ENCODE results near the gene SRD5A1.

SRD5A1 gene

DNA sequence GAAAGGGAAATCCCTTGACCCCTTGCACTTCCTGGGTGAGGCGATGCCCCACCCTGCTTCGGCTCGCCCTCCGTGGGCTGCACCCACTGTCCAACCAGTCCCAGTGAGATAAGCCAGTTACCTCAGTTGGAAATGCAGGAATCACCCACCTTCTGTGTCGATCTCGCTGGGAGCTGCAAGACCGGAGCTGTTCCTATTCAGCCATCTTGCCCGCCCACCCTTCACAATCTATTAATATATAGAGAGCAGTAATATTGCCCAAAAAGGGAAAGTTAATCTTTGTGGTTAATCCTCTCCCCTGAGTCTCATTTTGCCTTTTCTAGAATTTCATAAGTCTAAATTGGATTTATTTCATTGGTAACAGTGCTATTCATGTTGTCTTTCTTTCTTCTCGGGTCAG is 16.4 kb downstream of the SRD5A1 start:
- TF ChIP-seq, protein P1, sequence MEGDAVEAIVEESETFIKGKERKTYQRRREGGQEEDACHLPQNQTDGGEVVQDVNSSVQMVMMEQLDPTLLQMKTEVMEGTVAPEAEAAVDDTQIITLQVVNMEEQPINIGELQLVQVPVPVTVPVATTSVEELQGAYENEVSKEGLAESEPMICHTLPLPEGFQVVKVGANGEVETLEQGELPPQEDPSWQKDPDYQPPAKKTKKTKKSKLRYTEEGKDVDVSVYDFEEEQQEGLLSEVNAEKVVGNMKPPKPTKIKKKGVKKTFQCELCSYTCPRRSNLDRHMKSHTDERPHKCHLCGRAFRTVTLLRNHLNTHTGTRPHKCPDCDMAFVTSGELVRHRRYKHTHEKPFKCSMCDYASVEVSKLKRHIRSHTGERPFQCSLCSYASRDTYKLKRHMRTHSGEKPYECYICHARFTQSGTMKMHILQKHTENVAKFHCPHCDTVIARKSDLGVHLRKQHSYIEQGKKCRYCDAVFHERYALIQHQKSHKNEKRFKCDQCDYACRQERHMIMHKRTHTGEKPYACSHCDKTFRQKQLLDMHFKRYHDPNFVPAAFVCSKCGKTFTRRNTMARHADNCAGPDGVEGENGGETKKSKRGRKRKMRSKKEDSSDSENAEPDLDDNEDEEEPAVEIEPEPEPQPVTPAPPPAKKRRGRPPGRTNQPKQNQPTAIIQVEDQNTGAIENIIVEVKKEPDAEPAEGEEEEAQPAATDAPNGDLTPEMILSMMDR (IDR thresholded peaks at IDR 0.05; ENCODE audit: borderline replicate concordance, insufficient read depth, low read depth, low read length), result no peak
- H3K4me3 ChIP-seq (ENCODE audit: low read depth, low read length), result no peak overlapping the region

DNA sequence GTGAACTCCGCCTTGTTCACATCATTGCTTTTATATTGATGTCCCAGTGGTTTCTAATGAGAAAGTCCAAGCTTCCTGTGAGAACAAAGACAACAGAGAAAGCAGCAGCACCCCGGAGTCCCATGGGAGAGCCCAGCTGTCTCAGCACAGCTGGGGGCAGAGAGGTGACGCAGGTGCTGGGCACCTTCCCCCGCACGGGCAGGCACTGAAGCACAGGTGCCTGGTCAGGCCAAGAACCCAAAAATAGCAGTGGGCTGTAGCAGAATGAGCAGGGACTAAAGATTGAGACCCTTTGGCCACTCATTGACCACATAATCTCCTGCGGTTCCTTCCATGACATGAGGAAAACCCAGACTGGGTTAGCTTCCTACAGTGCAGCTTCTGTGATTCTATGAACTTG is 18.8 kb downstream of the SRD5A1 start:
- TF ChIP-seq, protein P1 (IDR thresholded peaks at IDR 0.05; ENCODE audit: borderline replicate concordance, insufficient read depth, low read depth, low read length), result no peak
- H3K4me3 ChIP-seq (ENCODE audit: low read depth, low read length), result no peak overlapping the region

DNA sequence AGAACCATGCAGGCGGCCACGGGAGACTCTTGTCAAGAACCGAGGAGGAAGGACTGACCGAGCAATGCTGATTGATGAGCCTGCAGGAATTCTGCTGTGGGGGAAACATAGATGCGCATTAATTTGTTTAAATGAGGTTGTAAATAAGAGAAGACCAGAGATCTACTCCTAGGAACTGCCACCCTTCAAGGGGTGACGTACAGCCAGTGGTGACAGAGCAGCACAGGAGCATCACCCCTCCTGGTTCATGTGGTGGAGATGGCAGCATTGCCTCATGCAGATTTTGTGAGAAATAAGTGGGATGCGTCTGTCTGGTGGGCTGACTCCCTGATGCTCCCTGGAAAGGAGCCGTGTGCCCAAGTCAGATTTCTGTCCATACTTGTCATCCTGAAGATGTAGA is 22.2 kb downstream of the SRD5A1 start:
- no peak overlapping the region for H3K4me3 ChIP-seq (ENCODE audit: low read depth, low read length)
- TF ChIP-seq, protein P1 (IDR thresholded peaks at IDR 0.05; ENCODE audit: borderline replicate concordance, insufficient read depth, low read depth, low read length), result no peak

DNA sequence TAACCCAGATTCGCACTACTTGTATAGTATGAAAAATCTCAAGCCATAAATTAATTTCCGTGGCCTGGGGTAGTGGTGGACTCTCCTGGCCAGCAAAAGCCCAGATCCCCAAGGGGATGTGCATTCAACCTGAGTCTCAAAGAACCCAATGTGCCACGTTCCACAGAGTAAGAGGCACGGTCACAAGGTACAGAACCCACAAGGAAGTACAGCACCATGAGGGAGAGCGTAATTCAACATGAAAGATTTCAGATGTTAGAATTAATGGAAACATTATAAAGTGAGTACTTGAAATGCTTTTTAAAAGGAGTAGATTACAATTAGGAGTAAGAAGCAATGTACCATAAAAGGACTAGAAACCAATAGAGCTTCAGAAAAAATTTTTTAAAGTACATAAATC is 23.4 kb downstream of the SRD5A1 start:
- no peak overlapping the region for H3K4me3 ChIP-seq (ENCODE audit: low read depth, low read length)
- TF ChIP-seq, protein P1 (IDR thresholded peaks at IDR 0.05; ENCODE audit: borderline replicate concordance, insufficient read depth, low read depth, low read length), result no peak

DNA sequence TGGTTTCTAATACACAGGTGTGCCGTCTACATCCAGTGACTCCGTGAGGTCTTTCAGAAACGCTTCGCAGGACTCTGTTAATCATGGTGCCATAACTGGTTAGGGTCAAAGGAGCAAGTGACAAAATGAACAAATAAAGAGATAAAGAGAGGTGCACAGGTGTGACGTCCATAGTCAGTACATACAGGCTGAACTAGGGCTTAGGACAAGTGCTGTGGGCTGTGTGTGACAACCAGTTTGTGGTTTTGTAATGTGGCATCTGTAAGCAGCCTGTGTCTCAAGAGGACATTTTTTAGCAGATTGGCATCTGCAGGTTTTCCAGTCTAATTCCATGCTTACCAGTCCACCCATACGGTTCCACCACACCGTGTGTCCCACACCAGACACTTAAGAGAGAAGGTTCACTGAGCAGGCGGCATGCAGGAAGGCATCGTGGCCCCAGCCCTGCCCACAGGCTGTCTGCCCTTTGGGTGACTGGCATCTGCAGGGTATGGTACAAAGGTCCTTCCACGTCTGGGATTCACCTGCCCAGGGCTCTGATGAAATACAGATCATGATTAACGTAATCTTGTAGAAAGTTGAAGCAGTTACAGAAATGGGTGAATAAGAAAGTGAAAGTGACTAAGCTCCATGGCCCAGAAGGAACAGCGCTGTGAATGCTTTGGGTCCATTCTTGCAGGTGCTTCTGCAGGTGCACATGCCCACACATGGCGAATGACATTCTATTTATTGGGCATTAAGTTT is 26.9 kb downstream of the SRD5A1 start:
- peak overlapping the region; percentile 10 for H3K4me3 ChIP-seq (ENCODE audit: low read depth, low read length)
- TF ChIP-seq, protein P1 (IDR thresholded peaks at IDR 0.05; ENCODE audit: borderline replicate concordance, insufficient read depth, low read depth, low read length), result no peak

DNA sequence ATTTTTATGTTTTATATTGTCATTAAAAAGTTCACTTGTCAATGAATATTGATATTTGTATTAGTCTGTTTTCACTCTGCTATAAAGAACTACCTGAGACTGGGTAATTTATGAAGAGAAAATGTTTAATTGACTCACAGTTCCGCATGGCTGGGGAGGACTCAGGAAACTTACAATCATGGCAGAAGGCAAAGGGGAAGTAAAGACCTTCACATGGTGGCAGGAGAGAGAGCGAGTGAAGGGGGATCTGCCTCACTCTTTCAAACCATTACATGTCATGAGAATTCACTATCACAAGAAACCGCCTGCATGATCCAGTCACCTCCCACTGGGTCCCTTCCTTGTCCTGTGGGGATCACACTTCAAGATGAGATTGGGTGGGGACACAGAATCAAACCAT is 27.4 kb downstream of the SRD5A1 start:
- TF ChIP-seq, protein P1 (IDR thresholded peaks at IDR 0.05; ENCODE audit: borderline replicate concordance, insufficient read depth, low read depth, low read length), result no peak
- H3K4me3 ChIP-seq (ENCODE audit: low read depth, low read length), result no peak overlapping the region

DNA sequence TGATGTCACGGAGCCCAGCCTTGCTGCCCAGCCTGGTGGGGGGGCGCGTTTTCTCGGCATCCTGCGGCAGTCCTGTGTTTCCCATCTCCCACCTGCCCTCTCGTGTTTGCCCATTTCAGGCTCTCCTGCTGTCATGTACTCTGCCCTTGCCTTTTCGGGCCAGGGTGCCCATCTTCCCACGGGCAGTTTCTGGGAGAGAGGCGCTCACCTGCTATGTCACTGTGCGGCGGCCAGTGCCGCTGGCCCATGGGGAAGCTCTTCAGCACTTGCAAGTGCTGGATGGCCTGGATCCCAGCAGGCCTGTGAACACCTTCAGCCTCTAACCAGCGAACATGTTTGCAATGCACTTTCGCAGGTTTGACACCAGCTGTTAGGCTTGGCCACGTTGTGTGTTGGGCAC is 33.5 kb downstream of the SRD5A1 start:
- TF ChIP-seq, protein P1 (IDR thresholded peaks at IDR 0.05; ENCODE audit: borderline replicate concordance, insufficient read depth, low read depth, low read length), result no peak
- H3K4me3 ChIP-seq (ENCODE audit: low read depth, low read length), result no peak overlapping the region
